Measurements from ENCODE around the gene SLC49A3. TPM values are rescaled to one million over a fixed set of nuclear protein-coding genes. Genes with fewer than 3 reads are reported as not detected.

The SLC49A3 gene
- total RNA-seq, 1 experiment from 2014 or later = 6.9 TPM

- no peak overlapping the region for H3K9ac ChIP-seq (ENCODE audit: extremely low read depth, insufficient read length, low read length)
- Mint-ChIP-seq H3K36me3 (ENCODE audit: insufficient read depth in 1 of 3, low read depth in 3 of 3) (no peaks in the 10 kb centered on the region), H3K4me3 (no peak overlapping the region), H3K27me3 (ENCODE audit: low read depth) (no peaks in the 10 kb centered on the region; the same call in 1 of the 2 replicates), H3K4me1 (peaks cover 16 to 36% of the 10 kb centered on the region in 2 experiments), H3K9me3 (peaks cover 0 to 5% of the 10 kb centered on the region in 2 experiments; a peak in 2 of 5 replicates), H3K27ac (peak overlapping the region in 1 of 3 experiments; percentile 85; a peak in 1 of 7 replicates)
- no peak overlapping the region for H4K5ac ChIP-seq (ENCODE audit: insufficient read length, low read depth, low read length)
- H2BK12ac ChIP-seq (ENCODE audit: insufficient read length, low read depth, low read length) = no peak overlapping the region
- no peaks in the 10 kb centered on the region for H3K23me2 ChIP-seq (ENCODE audit: insufficient read length, low read depth, low read length, poor library complexity, severe bottlenecking)
- no peak overlapping the region for H2BK5ac ChIP-seq (ENCODE audit: insufficient read length, low read length)
- H3K27me3 ChIP-seq (ENCODE audit: insufficient read depth, low read length) = no peaks in the 10 kb centered on the region
- no CpG with 5 or more reads among the region's 32 CpGs for WGBS (ENCODE audit: extremely low coverage, insufficient read length, low lambda C conversion rate)
- H3K4me1 ChIP-seq (ENCODE audit: insufficient read depth, low read length) = peaks cover 7% of the 10 kb centered on the region; the same call in 1 of the 2 replicates
- peak; percentile 43 for DNase-seq
- no peak overlapping the region for H2BK15ac ChIP-seq (ENCODE audit: low read depth, low read length)
- H3K23ac ChIP-seq (ENCODE audit: insufficient read length, low read depth, low read length) = no peak overlapping the region
- H4K8ac ChIP-seq (replicated peaks; ENCODE audit: insufficient read length, low read depth, low read length) = no peak overlapping the region
- H3K9me3 ChIP-seq (ENCODE audit: control insufficient read depth, low read depth, low read length) = no peaks in the 10 kb centered on the region
- no peaks in the 10 kb centered on the region for H3K79me1 ChIP-seq (ENCODE audit: insufficient read depth, low read depth, low read length, poor library complexity, severe bottlenecking)
- no peak overlapping the region for H3K27ac ChIP-seq (ENCODE audit: insufficient read length, low read depth, low read length)
- H4K91ac ChIP-seq (ENCODE audit: insufficient read length, low read depth, low read length) = no peak overlapping the region
- no peak overlapping the region for H3T11ph ChIP-seq (ENCODE audit: low read length)
- H3K14ac ChIP-seq (ENCODE audit: insufficient read depth, low read length) = no peak overlapping the region; the same call in 1 of the 2 replicates
- H3K79me2 ChIP-seq (ENCODE audit: insufficient read depth, low read length) = no peaks in the 10 kb centered on the region
- no peak overlapping the region for H3K4ac ChIP-seq (ENCODE audit: low read depth, low read length)
- H3K4me2 ChIP-seq (ENCODE audit: insufficient read depth, insufficient read length, low read length) = no peak overlapping the region
- H3K56ac ChIP-seq (ENCODE audit: insufficient read length, low read depth, low read length) = no peak overlapping the region
- no peak overlapping the region for H3K18ac ChIP-seq (ENCODE audit: insufficient read length, low read depth, low read length)
- no peak for TF ChIP-seq CTCF (conservative IDR thresholded peaks at IDR 0.05)
- no peak overlapping the region for H2AK5ac ChIP-seq (ENCODE audit: insufficient read length, low read length)
- H2BK20ac ChIP-seq (ENCODE audit: low read depth, low read length, poor library complexity, severe bottlenecking) = no peak overlapping the region
- H2BK120ac ChIP-seq (ENCODE audit: low read depth, low read length, poor library complexity, severe bottlenecking) = no peak overlapping the region
- no peaks in the 10 kb centered on the region for H4K20me1 ChIP-seq (ENCODE audit: control insufficient read depth, insufficient read depth, insufficient read length)
- no peak overlapping the region for H2AFZ ChIP-seq (ENCODE audit: low read length)
Measured at GRCh38 chr4:692771-693554, 4.0 kb upstream of the SLC49A3 start.
